WI38 (cell line): Measurements from ENCODE around the gene TMEM237.

ENCODE experiments used
- H3K4me3 ChIP-seq: 2 replicates; pipeline ENCODE4 v1.5.1; 2011; ENCODE audit warnings: low read depth, mild to moderate bottlenecking, control low read depth, low read length
- TF ChIP-seq, protein P1 (sequence below): IDR thresholded peaks from 2 replicates; pipeline ENCODE4 v1.5.1; 2012; ENCODE audit warnings: low read depth, mild to moderate bottlenecking, control low read depth, low read length

Gene TMEM237

GRCh38 chr2:201622306-201622970 lies 20.9 kb downstream of the TMEM237 start:
- TF ChIP-seq, protein P1, sequence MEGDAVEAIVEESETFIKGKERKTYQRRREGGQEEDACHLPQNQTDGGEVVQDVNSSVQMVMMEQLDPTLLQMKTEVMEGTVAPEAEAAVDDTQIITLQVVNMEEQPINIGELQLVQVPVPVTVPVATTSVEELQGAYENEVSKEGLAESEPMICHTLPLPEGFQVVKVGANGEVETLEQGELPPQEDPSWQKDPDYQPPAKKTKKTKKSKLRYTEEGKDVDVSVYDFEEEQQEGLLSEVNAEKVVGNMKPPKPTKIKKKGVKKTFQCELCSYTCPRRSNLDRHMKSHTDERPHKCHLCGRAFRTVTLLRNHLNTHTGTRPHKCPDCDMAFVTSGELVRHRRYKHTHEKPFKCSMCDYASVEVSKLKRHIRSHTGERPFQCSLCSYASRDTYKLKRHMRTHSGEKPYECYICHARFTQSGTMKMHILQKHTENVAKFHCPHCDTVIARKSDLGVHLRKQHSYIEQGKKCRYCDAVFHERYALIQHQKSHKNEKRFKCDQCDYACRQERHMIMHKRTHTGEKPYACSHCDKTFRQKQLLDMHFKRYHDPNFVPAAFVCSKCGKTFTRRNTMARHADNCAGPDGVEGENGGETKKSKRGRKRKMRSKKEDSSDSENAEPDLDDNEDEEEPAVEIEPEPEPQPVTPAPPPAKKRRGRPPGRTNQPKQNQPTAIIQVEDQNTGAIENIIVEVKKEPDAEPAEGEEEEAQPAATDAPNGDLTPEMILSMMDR: no peak
- H3K4me3 ChIP-seq: no peak overlapping the region

DNA sequence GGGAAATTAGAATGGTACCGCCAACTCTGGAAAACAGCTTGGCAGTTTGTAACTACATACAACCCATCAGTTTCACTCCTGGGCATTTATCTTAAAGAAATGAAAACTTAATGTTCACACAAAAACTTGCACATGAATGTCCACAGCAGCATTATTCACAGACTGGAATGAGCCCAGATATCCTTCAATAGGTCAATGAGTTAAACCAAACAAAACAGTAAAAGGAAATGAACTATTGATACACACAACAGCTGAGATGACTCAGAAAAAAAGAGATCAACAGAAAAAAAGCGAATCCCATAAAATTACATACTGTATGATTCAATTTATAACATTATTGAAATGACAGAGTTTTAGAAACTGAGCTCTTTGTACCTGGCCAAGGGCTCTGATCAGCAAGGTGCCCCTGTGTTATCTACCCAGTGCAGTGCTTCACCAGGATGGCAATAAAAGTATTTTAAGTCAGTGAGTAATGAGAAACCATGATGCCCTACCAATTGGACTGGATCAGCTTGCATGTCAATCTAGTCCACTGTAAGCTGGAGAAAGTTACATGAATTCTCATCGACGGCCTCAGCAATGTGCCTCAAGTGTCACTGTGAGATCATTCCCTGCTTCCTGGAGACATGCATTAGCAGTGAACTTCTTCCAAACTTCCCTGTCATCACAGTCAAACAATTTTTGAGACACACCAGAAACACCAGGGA lies 21.9 kb downstream of the TMEM237 start:
- TF ChIP-seq, protein P1: no peak

GRCh38 chr2:201618744-201619662 lies 24.3 kb downstream of the TMEM237 start:
- TF ChIP-seq, protein P1: no peak
- H3K4me3 ChIP-seq: no peak overlapping the region

More for the DNA sequence above, 21.9 kb downstream of the TMEM237 start:
- H3K4me3 ChIP-seq: no peak overlapping the region

DNA sequence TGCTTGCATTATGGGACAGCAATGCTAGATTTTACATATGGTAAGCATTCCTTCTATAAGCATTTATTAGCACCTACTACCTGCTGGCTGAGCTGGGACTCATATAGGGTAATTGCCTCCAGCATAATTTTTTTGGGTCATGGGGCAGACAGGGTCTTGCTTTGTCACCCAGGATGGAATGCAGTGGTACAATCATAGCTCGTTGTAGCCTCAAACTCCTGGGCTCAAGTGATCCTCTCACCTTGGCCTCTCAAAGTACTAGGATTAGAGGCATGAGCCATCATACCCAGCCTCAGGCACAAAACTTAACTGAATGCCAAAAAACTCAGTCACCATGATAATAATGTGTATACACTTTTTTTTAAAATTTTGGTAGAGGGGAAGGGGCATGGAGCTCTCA lies 35.3 kb downstream of the TMEM237 start:
- TF ChIP-seq, protein P1: no peak
- no peak overlapping the region for H3K4me3 ChIP-seq

GRCh38 chr2:201607568-201607967 lies 35.7 kb downstream of the TMEM237 start:
- TF ChIP-seq, protein P1: no peak

DNA sequence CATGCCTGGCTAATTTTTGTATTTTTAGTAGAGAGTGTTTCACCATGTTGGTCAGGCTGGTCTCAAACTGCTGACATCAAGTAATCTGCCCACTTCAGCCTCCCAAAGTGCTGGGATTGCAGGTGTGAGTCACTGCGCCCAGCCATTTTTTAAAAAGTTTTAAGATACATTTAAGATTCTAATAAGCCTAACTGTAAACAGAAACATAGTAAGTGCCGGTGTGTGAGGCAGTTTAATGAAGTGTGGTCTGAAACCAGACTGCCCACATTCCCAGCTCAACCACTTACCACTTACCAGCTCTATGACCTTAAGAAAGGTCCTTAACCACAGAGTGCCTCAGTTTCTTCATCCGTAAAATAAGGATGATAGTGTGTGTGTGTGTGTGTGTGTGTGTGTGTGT lies 42.4 kb downstream of the TMEM237 start:
- TF ChIP-seq, protein P1: no peak
- no peak overlapping the region for H3K4me3 ChIP-seq

More at GRCh38 chr2:201607568-201607967, 35.7 kb downstream of the TMEM237 start:
- H3K4me3 ChIP-seq: no peak overlapping the region
